OCI-LY1 (cell line): ENCODE measurements around the gene BHMT2.

ENCODE experiments used
- H2AFZ ChIP-seq: fragments of 200-600 bp; sonication (generic), shearing (Covaris generic); 2 replicates; pipeline ENCODE4 v1.6.0; 2014; ENCODE audit warnings: antibody characterized with exemption, mild to moderate bottlenecking, low read length
- H3F3A ChIP-seq: fragments of 200-600 bp; sonication (generic), shearing (Covaris generic); 2 replicates; pipeline ENCODE4 v1.6.0; 2014; ENCODE audit warnings: mild to moderate bottlenecking, antibody characterized with exemption, low read length, moderate library complexity; ENCODE audit not compliant: insufficient read depth
- H3K27ac ChIP-seq: fragments of 200-600 bp; sonication (generic); 2 replicates; pipeline ENCODE4 v1.5.1; 2014; ENCODE audit warnings: low read length, mixed run types, mild to moderate bottlenecking, low read depth; ENCODE audit not compliant: poor library complexity, severe bottlenecking
- H3K27me3 ChIP-seq: fragments of 200-600 bp; sonication (generic); 2 replicates; pipeline ENCODE4 v1.6.0; 2014; ENCODE audit warnings: antibody characterized with exemption, mild to moderate bottlenecking, low read length, moderate library complexity; ENCODE audit not compliant: insufficient read depth
- H3K36me3 ChIP-seq: fragments of 200-600 bp; sonication (generic); 2 replicates; pipeline ENCODE4 v1.6.1; 2014; ENCODE audit warnings: mild to moderate bottlenecking, antibody characterized with exemption, low read length, moderate library complexity, mixed read lengths; ENCODE audit not compliant: insufficient read depth
- H3K4me1 ChIP-seq: fragments of 200-600 bp; sonication (generic); 2 replicates; pipeline ENCODE4 v1.5.1; 2014; ENCODE audit warnings: mild to moderate bottlenecking, low read length, moderate library complexity; ENCODE audit not compliant: insufficient read depth, severe bottlenecking
- H3K4me2 ChIP-seq: fragments of 200-600 bp; sonication (generic), shearing (Covaris generic); 2 replicates; pipeline ENCODE4 v1.6.1; 2014; ENCODE audit warnings: low read length
- H3K4me3 ChIP-seq: fragments of 200-600 bp; sonication (generic); 2 replicates; pipeline ENCODE4 v1.5.1; 2014; ENCODE audit warnings: low read length, low read depth, mild to moderate bottlenecking, mixed read lengths; ENCODE audit not compliant: poor library complexity, severe bottlenecking
- H3K79me2 ChIP-seq: fragments of 200-600 bp; shearing (Covaris generic); 2 replicates; pipeline ENCODE4 v1.6.1; 2016; ENCODE audit warnings: mixed run types, low read length, mixed read lengths; ENCODE audit not compliant: insufficient read depth
- H3K9ac ChIP-seq: fragments of 200-600 bp; sonication (generic), shearing (Covaris generic); 2 replicates; pipeline ENCODE4 v1.6.1; 2014; ENCODE audit warnings: mild to moderate bottlenecking, low read length, mixed read lengths
- H3K9me2 ChIP-seq: fragments of 200-600 bp; sonication (generic), shearing (Covaris generic); 2 replicates; pipeline ENCODE4 v1.6.1; 2014; ENCODE audit warnings: low read depth, mild to moderate bottlenecking, low read length, mixed read lengths
- H3K9me3 ChIP-seq: fragments of 200-600 bp; shearing (Covaris generic); 2 replicates; pipeline ENCODE4 v1.6.1; 2014; ENCODE audit warnings: low read length, mixed read lengths
- H4K20me1 ChIP-seq: fragments of 200-600 bp; sonication (generic), shearing (Covaris generic); 2 replicates; pipeline ENCODE4 v1.6.0; 2016; ENCODE audit warnings: mild to moderate bottlenecking, low read length; ENCODE audit not compliant: insufficient read depth
- EZH2 ChIP-seq: fragments of 200-600 bp; sonication (generic), shearing (Covaris generic); IDR thresholded peaks from 2 replicates; pipeline ENCODE4 v1.8.0; 2017; ENCODE audit warnings: borderline replicate concordance, mixed run types, mild to moderate bottlenecking, antibody characterized with exemption, low read length, moderate library complexity, mixed read lengths
- TF ChIP-seq, protein P1 (sequence below): fragments of 200-600 bp; sonication (generic), shearing (Covaris generic); IDR thresholded peaks from 2 replicates; pipeline ENCODE4 v1.5.1; 2017; ENCODE audit warnings: mild to moderate bottlenecking, antibody characterized with exemption, low read length, moderate library complexity, mixed read lengths

BHMT2 gene

DNA sequence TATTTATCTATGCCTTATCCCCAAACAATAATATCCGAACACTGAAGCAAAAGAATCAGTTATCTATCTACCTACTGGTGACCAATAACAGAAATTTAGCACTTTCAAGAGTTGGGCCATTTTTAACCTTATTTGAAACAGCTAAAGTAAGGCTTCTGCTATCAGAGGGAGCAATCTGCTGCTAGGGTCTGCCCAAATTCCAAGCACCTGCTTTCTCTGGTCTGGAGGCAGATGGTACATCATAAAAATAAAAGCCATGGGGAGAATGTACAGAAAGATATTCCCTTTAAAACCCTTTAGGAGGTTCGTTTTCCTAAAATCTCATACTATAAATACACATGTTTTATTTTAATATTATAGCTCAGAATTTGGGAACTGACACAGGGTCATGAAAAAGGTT, 46.8 kb upstream of the BHMT2 start:
- Histone ChIP-seq H3K9me3 (no peaks in the 10 kb centered on the region), H3K36me3 (no peaks in the 10 kb centered on the region), H3F3A (no peaks in the 10 kb centered on the region), H3K4me2 (no peak overlapping the region), H3K27ac (no peak overlapping the region), H3K4me3 (no peak overlapping the region), H2AFZ (no peak overlapping the region), H3K79me2 (no peaks in the 10 kb centered on the region), H4K20me1 (no peaks in the 10 kb centered on the region), H3K9ac (no peak overlapping the region), H3K9me2 (no peaks in the 10 kb centered on the region), H3K4me1 (no peaks in the 10 kb centered on the region), H3K27me3 (no peaks in the 10 kb centered on the region)
- TF ChIP-seq, protein P1, sequence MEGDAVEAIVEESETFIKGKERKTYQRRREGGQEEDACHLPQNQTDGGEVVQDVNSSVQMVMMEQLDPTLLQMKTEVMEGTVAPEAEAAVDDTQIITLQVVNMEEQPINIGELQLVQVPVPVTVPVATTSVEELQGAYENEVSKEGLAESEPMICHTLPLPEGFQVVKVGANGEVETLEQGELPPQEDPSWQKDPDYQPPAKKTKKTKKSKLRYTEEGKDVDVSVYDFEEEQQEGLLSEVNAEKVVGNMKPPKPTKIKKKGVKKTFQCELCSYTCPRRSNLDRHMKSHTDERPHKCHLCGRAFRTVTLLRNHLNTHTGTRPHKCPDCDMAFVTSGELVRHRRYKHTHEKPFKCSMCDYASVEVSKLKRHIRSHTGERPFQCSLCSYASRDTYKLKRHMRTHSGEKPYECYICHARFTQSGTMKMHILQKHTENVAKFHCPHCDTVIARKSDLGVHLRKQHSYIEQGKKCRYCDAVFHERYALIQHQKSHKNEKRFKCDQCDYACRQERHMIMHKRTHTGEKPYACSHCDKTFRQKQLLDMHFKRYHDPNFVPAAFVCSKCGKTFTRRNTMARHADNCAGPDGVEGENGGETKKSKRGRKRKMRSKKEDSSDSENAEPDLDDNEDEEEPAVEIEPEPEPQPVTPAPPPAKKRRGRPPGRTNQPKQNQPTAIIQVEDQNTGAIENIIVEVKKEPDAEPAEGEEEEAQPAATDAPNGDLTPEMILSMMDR, result no peak
- TF ChIP-seq EZH2, result no peak

DNA sequence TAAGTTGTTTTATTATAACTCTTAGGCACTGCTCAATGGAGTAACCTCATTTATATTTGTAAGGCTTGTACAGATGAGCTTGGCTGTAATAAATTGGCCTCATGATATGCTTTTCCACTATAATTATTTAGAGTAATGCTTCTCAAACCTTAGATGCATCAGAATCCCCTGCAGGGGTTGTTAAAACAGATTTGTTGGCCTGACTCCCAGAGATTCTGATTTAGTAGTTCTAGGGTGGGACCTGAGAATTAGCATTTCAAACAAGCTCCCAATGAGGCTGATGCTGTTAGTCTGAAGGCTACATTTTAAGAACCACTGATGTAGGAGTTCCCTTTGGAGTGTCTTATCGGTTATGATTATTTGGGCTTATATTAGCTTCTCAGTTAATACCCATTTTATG, 46.2 kb upstream of the BHMT2 start:
- Histone ChIP-seq H4K20me1 (no peaks in the 10 kb centered on the region), H3K36me3 (no peaks in the 10 kb centered on the region), H3K27ac (no peak overlapping the region), H3K27me3 (no peaks in the 10 kb centered on the region), H3K4me3 (no peak overlapping the region), H3K4me2 (no peak overlapping the region), H3K9me2 (no peaks in the 10 kb centered on the region), H2AFZ (no peak overlapping the region), H3K9me3 (no peaks in the 10 kb centered on the region), H3K4me1 (no peaks in the 10 kb centered on the region), H3F3A (no peaks in the 10 kb centered on the region), H3K79me2 (no peaks in the 10 kb centered on the region), H3K9ac (no peak overlapping the region)
- TF ChIP-seq EZH2, result no peak
- TF ChIP-seq, protein P1, result no peak

DNA sequence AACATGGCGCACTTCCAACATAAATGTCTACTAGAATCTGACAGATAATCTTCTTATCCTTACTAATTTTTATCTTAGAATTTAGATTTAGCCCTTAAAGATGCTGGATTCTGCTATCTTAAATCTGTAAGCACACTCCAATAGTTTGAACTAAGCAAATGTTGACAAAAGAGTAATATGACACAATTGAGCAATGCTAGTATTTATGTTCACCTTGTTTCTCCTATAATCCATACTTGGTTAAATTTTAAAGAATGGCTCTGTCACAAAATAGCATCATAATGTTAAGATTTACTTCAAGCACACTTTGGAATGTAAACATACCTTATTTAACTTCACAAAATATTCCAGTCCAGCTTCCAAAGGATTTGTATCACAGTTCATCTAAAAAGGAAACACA, 45.6 kb upstream of the BHMT2 start:
- Histone ChIP-seq H3K27me3 (no peaks in the 10 kb centered on the region), H4K20me1 (no peaks in the 10 kb centered on the region), H3F3A (no peaks in the 10 kb centered on the region), H3K9ac (no peak overlapping the region), H3K9me2 (no peaks in the 10 kb centered on the region), H3K4me1 (no peaks in the 10 kb centered on the region), H3K4me2 (no peak overlapping the region), H3K27ac (no peak overlapping the region), H3K79me2 (no peaks in the 10 kb centered on the region), H3K36me3 (no peaks in the 10 kb centered on the region), H2AFZ (no peak overlapping the region), H3K9me3 (no peaks in the 10 kb centered on the region), H3K4me3 (no peak overlapping the region)
- TF ChIP-seq, protein P1, result no peak
- TF ChIP-seq EZH2, result no peak
